Measurements from ENCODE around the gene TUBB2A. TPM values are rescaled to one million over a fixed set of nuclear protein-coding genes. Genes with fewer than 3 reads are reported as not detected.

The TUBB2A gene
- total RNA-seq, 1 experiment from 2014 or later: 49.9 TPM

- intact Hi-C loops (cut with micrococcal nuclease): no loop called here
- no peak for TF ChIP-seq POLR2AphosphoS5 (IDR thresholded peaks at IDR 0.05; ENCODE audit: low read depth, low read length)
Measured at GRCh38 chr6:3204921-3205320, 47.6 kb upstream of the TUBB2A start.

GRCh38 chr6:3202999-3203696 is 45.8 kb upstream of the TUBB2A start:
- Histone ChIP-seq H3K9ac (ENCODE audit: low read length) (no peak overlapping the region), H2AFZ (ENCODE audit: low read depth, low read length, poor library complexity, severe bottlenecking) (no peak overlapping the region), H3K79me2 (ENCODE audit: insufficient read depth, low read length) (no peaks in the 10 kb centered on the region), H3K4me2 (ENCODE audit: low read length) (no peak overlapping the region), H3K4me1 (ENCODE audit: control insufficient read depth in 1 of 2, insufficient read depth in 2 of 2, low read length in 2 of 2) (peaks cover 0 to 13% of the 10 kb centered on the region in 2 experiments; a peak in 3 of 4 replicates), H4K20me1 (ENCODE audit: insufficient read depth) (no peaks in the 10 kb centered on the region), H3K4me3 (replicated peaks in 1 of 2; ENCODE audit: low read depth in 1 of 2, low read length in 2 of 2) (no peak overlapping the region), H3K27me3 (ENCODE audit: insufficient read depth, low read length) (no peaks in the 10 kb centered on the region), H3K9me3 (ENCODE audit: control insufficient read depth in 1 of 2, insufficient read depth in 1 of 2, low read depth in 1 of 2, low read length in 2 of 2) (no peaks in the 10 kb centered on the region), H3K9me2 (ENCODE audit: insufficient read depth) (no peaks in the 10 kb centered on the region), H3K27ac (ENCODE audit: low read depth, low read length) (no peak overlapping the region), H3K36me3 (ENCODE audit: control insufficient read depth in 1 of 2, insufficient read depth in 2 of 2, low read length in 2 of 2) (no peaks in the 10 kb centered on the region)
- no peak for ATAC-seq
- DNase-seq (ENCODE audit: low read depth, low spot score): no peak
- CTCF ChIA-PET: no interaction called here
- RAD21 ChIA-PET (ENCODE audit: low non-redundant PET in 1 of 2, low total read pairs in 2 of 2, uncharacterized antibody in 2 of 2, unreplicated experiment in 2 of 2): no interaction called here
- POLR2A ChIA-PET: no interaction called here
- BruUV-seq (replicated peaks): no TSS peak
- intact Hi-C loops (cut with micrococcal nuclease): no loop called here
- TF ChIP-seq ELF1 (IDR thresholded peaks at IDR 0.05; ENCODE audit: borderline replicate concordance, low read depth) (no peak), CTCF (IDR thresholded peaks at IDR 0.05 in 2 of 3, conservative IDR thresholded peaks at IDR 0.05 in 1 of 3; ENCODE audit: borderline replicate concordance in 1 of 3, insufficient read depth in 1 of 3, low read depth in 2 of 3, low read length in 2 of 3) (no peak), POLR2A (IDR thresholded peaks at IDR 0.05; ENCODE audit: borderline replicate concordance, extremely low read depth, insufficient read depth, insufficient read length) (no peak), EZH2 (IDR thresholded peaks at IDR 0.05) (no peak), SIN3A (IDR thresholded peaks at IDR 0.05; ENCODE audit: low read depth) (no peak), EZH2phosphoT487 (IDR thresholded peaks at IDR 0.05; ENCODE audit: borderline replicate concordance) (no peak), YY1 (IDR thresholded peaks at IDR 0.05; ENCODE audit: extremely low read depth, insufficient replicate concordance, low read depth, low read length) (no peak), ATF3 (IDR thresholded peaks at IDR 0.05) (no peak), REST (IDR thresholded peaks at IDR 0.05; ENCODE audit: low read depth) (no peak), ZFX (IDR thresholded peaks at IDR 0.05) (no peak), EGR1 (IDR thresholded peaks at IDR 0.05; ENCODE audit: low read depth) (no peak), CBX3 (IDR thresholded peaks at IDR 0.05; ENCODE audit: low read depth) (no peak), ZNF274 (IDR thresholded peaks at IDR 0.05; ENCODE audit: low read depth, low read length) (no peak), FOSL1 (IDR thresholded peaks at IDR 0.05; ENCODE audit: low read depth) (no peak), SP1 (IDR thresholded peaks at IDR 0.05; ENCODE audit: low read depth) (no peak)

More at GRCh38 chr6:3204921-3205320, 47.6 kb upstream of the TUBB2A start:
- Histone ChIP-seq H3K9me2 (ENCODE audit: insufficient read depth) (no peaks in the 10 kb centered on the region), H3K9me3 (ENCODE audit: control insufficient read depth in 1 of 2, insufficient read depth in 1 of 2, low read depth in 1 of 2, low read length in 2 of 2) (no peaks in the 10 kb centered on the region), H3K36me3 (ENCODE audit: control insufficient read depth in 1 of 2, insufficient read depth in 2 of 2, low read length in 2 of 2) (no peaks in the 10 kb centered on the region), H3K4me3 (replicated peaks in 1 of 2; ENCODE audit: low read depth in 1 of 2, low read length in 2 of 2) (no peak overlapping the region), H3K27ac (ENCODE audit: low read depth, low read length) (no peak overlapping the region), H3K27me3 (ENCODE audit: insufficient read depth, low read length) (no peaks in the 10 kb centered on the region), H3K4me1 (ENCODE audit: control insufficient read depth in 1 of 2, insufficient read depth in 2 of 2, low read length in 2 of 2) (peaks cover 12 to 31% of the 10 kb centered on the region in 2 experiments), H3K4me2 (ENCODE audit: low read length) (no peak overlapping the region), H2AFZ (ENCODE audit: low read depth, low read length, poor library complexity, severe bottlenecking) (no peak overlapping the region), H3K9ac (ENCODE audit: low read length) (no peak overlapping the region), H3K79me2 (ENCODE audit: insufficient read depth, low read length) (no peaks in the 10 kb centered on the region), H4K20me1 (ENCODE audit: insufficient read depth) (no peaks in the 10 kb centered on the region)
- ChIA-PET POLR2A (no interaction called here), RAD21 (ENCODE audit: low non-redundant PET in 1 of 2, low total read pairs in 2 of 2, uncharacterized antibody in 2 of 2, unreplicated experiment in 2 of 2) (no interaction called here), CTCF (no interaction called here)
- no peak for DNase-seq (ENCODE audit: low read depth, low spot score)
- ATAC-seq: no peak
- no TSS peak for BruUV-seq (replicated peaks)
